K562 (cell line): ENCODE measurements around the gene TESMIN. TPM values are rescaled to one million over a fixed set of nuclear protein-coding genes. Genes with fewer than 3 reads are reported as not detected.

ENCODE experiments used
- ARID1B ChIP-seq: fragments of 450-650 bp; IDR thresholded peaks from 2 replicates; pipeline ENCODE4 v1.6.1; 2016; ENCODE audit warnings: antibody characterized with exemption, mild to moderate bottlenecking, inconsistent platforms
- ATF1 ChIP-seq, 2 experiments: fragments of 450-650 bp in 1 of 2; IDR thresholded peaks; 2 replicates each; pipeline ENCODE4 v1.6.1; 2016; ENCODE audit warnings: missing compliant biosample characterization in 1 of 2, missing genetic modification characterization in 1 of 2
- CXXC5 ChIP-seq: fragments of 250-450 bp; sonication (Bioruptor Pico); IDR thresholded peaks from 2 replicates; pipeline ENCODE4 v1.8.0; 2022; ENCODE audit warnings: inconsistent platforms, mild to moderate bottlenecking, moderate library complexity
- EP300 ChIP-seq: IDR thresholded peaks from 2 replicates; pipeline ENCODE4 v1.6.1; 2012; ENCODE audit warnings: low read length, improper control_type of control experiment
- GMEB1 ChIP-seq: fragments of 250-450 bp; sonication (Bioruptor Pico); IDR thresholded peaks from 2 replicates; pipeline ENCODE4 v1.4.0; 2020; ENCODE audit warnings: mild to moderate bottlenecking
- MBD1 ChIP-seq: fragments of 250-450 bp; sonication (Bioruptor Pico); IDR thresholded peaks from 2 replicates; pipeline ENCODE4 v1.8.0; 2022; ENCODE audit warnings: inconsistent platforms
- MYC ChIP-seq, 2 experiments: fragments of 250-450 bp in 1 of 2; sonication (Bioruptor Pico) in 1 of 2; IDR thresholded peaks; 2 replicates each; pipeline versions ENCODE4 v1.5.1 to v1.6.1; 2012 to 2021; ENCODE audit warnings: low read depth in 2 of 2, borderline replicate concordance in 1 of 2, improper control_type of control experiment in 1 of 2, low read length in 1 of 2, mild to moderate bottlenecking in 1 of 2, moderate library complexity in 1 of 2
- NR1H2 ChIP-seq: sonication (generic); formaldehyde crosslinking; IDR thresholded peaks from 2 replicates; pipeline ENCODE4 v1.4.0; 2020; ENCODE audit warnings: mild to moderate bottlenecking, missing genetic modification reagents
- PHF8 ChIP-seq: fragments of 200-600 bp; sonication (generic); IDR thresholded peaks from 2 replicates; pipeline ENCODE4 v1.6.1; 2012; ENCODE audit warnings: mixed run types, mild to moderate bottlenecking, inconsistent platforms, low read length, moderate library complexity, borderline replicate concordance
- RBM15 ChIP-seq: fragments of 200-400 bp; formaldehyde crosslinking; IDR thresholded peaks from 2 replicates; pipeline ENCODE4 v1.6.1; 2018; ENCODE audit warnings: mild to moderate bottlenecking, low read length, moderate library complexity; ENCODE audit not compliant: insufficient read depth
- RCOR1 ChIP-seq, 2 experiments: IDR thresholded peaks; 2 replicates each; pipeline ENCODE4 v1.6.1; 2012; ENCODE audit warnings: low read depth in 2 of 2, low read length in 2 of 2, borderline replicate concordance in 1 of 2, improper control_type of control experiment in 1 of 2
- SOX6 ChIP-seq: fragments of 450-650 bp; IDR thresholded peaks from 2 replicates; pipeline ENCODE4 v1.6.1; 2014; ENCODE audit warnings: mild to moderate bottlenecking
- TRIM24 ChIP-seq, 2 experiments: fragments of 450-650 bp; IDR thresholded peaks; 2 replicates each; pipeline ENCODE4 v1.6.1; 2016
- YY1 ChIP-seq, 3 experiments: IDR thresholded peaks; 2 replicates each; pipeline ENCODE4 v1.6.1; 2011; ENCODE audit warnings: low read length in 2 of 3, mild to moderate bottlenecking in 2 of 3, moderate library complexity in 2 of 3, borderline replicate concordance in 1 of 3, control low read depth in 1 of 3, low read depth in 1 of 3; ENCODE audit not compliant: insufficient read depth in 3 of 3, insufficient replicate concordance in 2 of 3, control insufficient read depth in 1 of 3, insufficient read length in 1 of 3; ENCODE audit errors: extremely low read depth in 1 of 3
- ZNF431 ChIP-seq: sonication (generic); formaldehyde crosslinking; IDR thresholded peaks from 2 replicates; pipeline ENCODE4 v1.8.0; 2022; ENCODE audit warnings: mild to moderate bottlenecking, missing genetic modification reagents
- ZNF586 ChIP-seq: fragments of 450-650 bp; formaldehyde crosslinking; conservative IDR thresholded peaks from 2 replicates; pipeline ENCODE4 v1.4.0; 2020; ENCODE audit warnings: mild to moderate bottlenecking, moderate library complexity
- ZNF655 ChIP-seq: fragments of 250-450 bp; sonication (Bioruptor Pico); IDR thresholded peaks from 2 replicates; pipeline ENCODE4 v1.5.0; 2021
- polyA plus RNA-seq, 8 experiments: library from polyadenylated mRNA; depleted of rRNA in 4 of 8; stranded (reverse) in 5 of 8; unstranded in 3 of 8; fragments of >200 nt; fragmentation: Nextera tagmentation in 2 of 8; fragmentation: Illumina TruSeq in 1 of 8; extraction: Ambion mirVana in 2 of 8; extraction: Trizol in 1 of 8; gene quantifications; 2 replicates each; pipeline versions ENCODE4 v1.2.1 to v1.2.3, GENCODE V29; 2011 to 2014; ENCODE audit warnings: inconsistent platforms in 1 of 8, missing spikeins in 1 of 8
- total RNA-seq, 7 experiments: library from RNA; depleted of rRNA in 6 of 7; stranded (reverse); fragments of >200 nt in 6 of 7; fragmentation: Illumina TruSeq in 2 of 7; extraction: Trizol in 2 of 7; gene quantifications; 2 replicates each; pipeline versions ENCODE4 v1.2.1 to v1.2.3, GENCODE V29; 2011 to 2021; ENCODE audit warnings: low replicate concordance in 1 of 7
- TF ChIP-seq, protein P1 (sequence below): sonication (generic); formaldehyde crosslinking; IDR thresholded peaks from 2 replicates; pipeline ENCODE4 v1.8.0; 2022; ENCODE audit warnings: missing genetic modification reagents, mild to moderate bottlenecking, moderate library complexity, borderline replicate concordance
- TF ChIP-seq, protein P2 (sequence below): fragments of 450-650 bp; IDR thresholded peaks from 2 replicates; pipeline ENCODE4 v1.6.1; 2016

Gene TESMIN
- total and polyA plus RNA-seq, 9 of the 15 experiments (the other 6 are each of a cell fraction or from before 2014, with no cell fraction given), result 8.9 to 50.5 (median 15.0) TPM

- TF ChIP-seq YY1 (IDR thresholded peaks at IDR 0.05; ENCODE audit: borderline replicate concordance in 1 of 3, control insufficient read depth in 1 of 3, extremely low read depth in 1 of 3, insufficient read depth in 3 of 3, insufficient read length in 1 of 3, insufficient replicate concordance in 2 of 3, low read depth in 1 of 3, low read length in 2 of 3), result peak in 2 of 3 experiments; percentile 53 to 69
- peak in 1 of 2 experiments; percentile 76; a peak in 2 of 4 replicates for TF ChIP-seq TRIM24 (IDR thresholded peaks at IDR 0.05)
- no peak for TF ChIP-seq RBM15
- peak in 1 of 2 experiments; percentile 71; a peak in 1 of 4 replicates for TF ChIP-seq RCOR1 (IDR thresholded peaks at IDR 0.05; ENCODE audit: borderline replicate concordance in 1 of 2, low read depth in 2 of 2, low read length in 2 of 2)
- peak; percentile 93 for TF ChIP-seq MYC (IDR thresholded peaks at IDR 0.05; ENCODE audit: low read depth, low read length)
- TF ChIP-seq MYC (CRISPR knock-in tag; IDR thresholded peaks at IDR 0.05; ENCODE audit: borderline replicate concordance, low read depth), result no peak
- 0 out of 2 replicates have a peak, but pooled peaks have one; percentile 47 for TF ChIP-seq GMEB1 (CRISPR knock-in tag)
- TF ChIP-seq PHF8, result peak; percentile 64; the same call in 1 of the 2 replicates
- peak; percentile 40; the same call in 1 of the 2 replicates for TF ChIP-seq ZNF431 (CRISPR knock-in tag)
- TF ChIP-seq MBD1 (CRISPR knock-in tag), result no peak
- TF ChIP-seq, protein P1, sequence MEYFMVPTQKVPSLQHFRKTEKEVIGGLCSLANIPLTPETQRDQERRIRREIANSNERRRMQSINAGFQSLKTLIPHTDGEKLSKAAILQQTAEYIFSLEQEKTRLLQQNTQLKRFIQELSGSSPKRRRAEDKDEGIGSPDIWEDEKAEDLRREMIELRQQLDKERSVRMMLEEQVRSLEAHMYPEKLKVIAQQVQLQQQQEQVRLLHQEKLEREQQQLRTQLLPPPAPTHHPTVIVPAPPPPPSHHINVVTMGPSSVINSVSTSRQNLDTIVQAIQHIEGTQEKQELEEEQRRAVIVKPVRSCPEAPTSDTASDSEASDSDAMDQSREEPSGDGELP (CRISPR knock-in tag), result peak; percentile 68; the same call in 1 of the 2 replicates
- TF ChIP-seq EP300, result peak; percentile 96
- TF ChIP-seq CXXC5 (CRISPR knock-in tag), result peak; percentile 85
- TF ChIP-seq SOX6, result 0 out of 2 replicates have a peak, but pooled peaks have one; percentile 22
- no peak for TF ChIP-seq ARID1B
- TF ChIP-seq, protein P2, sequence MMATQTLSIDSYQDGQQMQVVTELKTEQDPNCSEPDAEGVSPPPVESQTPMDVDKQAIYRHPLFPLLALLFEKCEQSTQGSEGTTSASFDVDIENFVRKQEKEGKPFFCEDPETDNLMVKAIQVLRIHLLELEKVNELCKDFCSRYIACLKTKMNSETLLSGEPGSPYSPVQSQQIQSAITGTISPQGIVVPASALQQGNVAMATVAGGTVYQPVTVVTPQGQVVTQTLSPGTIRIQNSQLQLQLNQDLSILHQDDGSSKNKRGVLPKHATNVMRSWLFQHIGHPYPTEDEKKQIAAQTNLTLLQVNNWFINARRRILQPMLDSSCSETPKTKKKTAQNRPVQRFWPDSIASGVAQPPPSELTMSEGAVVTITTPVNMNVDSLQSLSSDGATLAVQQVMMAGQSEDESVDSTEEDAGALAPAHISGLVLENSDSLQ, result peak; percentile 81
- no peak for TF ChIP-seq NR1H2 (CRISPR knock-in tag)
- no peak for TF ChIP-seq ZNF655 (CRISPR knock-in tag)
- no peak for TF ChIP-seq ATF1 (CRISPR knock-in tag; IDR thresholded peaks at IDR 0.05)
- TF ChIP-seq ATF1 (tag; IDR thresholded peaks at IDR 0.05), result no peak
- TF ChIP-seq ZNF586 (CRISPR knock-in tag), result no peak
Measured at GRCh38 chr11:68751331-68751856, at the start of gene TESMIN (continued).
